Activated naive CD4-positive, alpha-beta T cell treated with anti-CD3 and anti-CD28 coated beads, Interleukin-2, amount 10 ng/mL, durations not matched to agents 7 days and 5 days (primary cell): Measurements from ENCODE around the gene SEMA3A.

Experiments
- CTCF ChIA-PET: fragments of 350-600 bp; sonication (Branson Sonifier 250); formaldehyde crosslinking; loops from one replicate; lab custom pipeline; 2021; ENCODE audit warnings: antibody characterized with exemption; lab: Charles Lee
- DNase-seq: peaks from one replicate; pipeline ENCODE4 v3.0.0-alpha.2; 2020
- H3K27ac Mint-ChIP-seq: one replicate; pipeline ENCODE4 v1.8.0; 2021; ENCODE audit warnings: mild to moderate bottlenecking, moderate library complexity, mixed read lengths
- H3K27me3 Mint-ChIP-seq: one replicate; pipeline ENCODE4 v1.8.0; 2021; ENCODE audit warnings: mild to moderate bottlenecking, mixed read lengths
- H3K36me3 Mint-ChIP-seq: one replicate; pipeline ENCODE4 v1.8.0; 2021; ENCODE audit warnings: mixed read lengths
- H3K4me1 Mint-ChIP-seq: one replicate; pipeline ENCODE4 v1.8.0; 2021; ENCODE audit warnings: mixed read lengths
- H3K4me3 Mint-ChIP-seq: one replicate; pipeline ENCODE4 v1.8.0; 2021; ENCODE audit warnings: mild to moderate bottlenecking, moderate library complexity, mixed read lengths
- H3K9me3 Mint-ChIP-seq: one replicate; pipeline ENCODE4 v1.8.0; 2021; ENCODE audit warnings: mixed read lengths

The SEMA3A gene

DNA sequence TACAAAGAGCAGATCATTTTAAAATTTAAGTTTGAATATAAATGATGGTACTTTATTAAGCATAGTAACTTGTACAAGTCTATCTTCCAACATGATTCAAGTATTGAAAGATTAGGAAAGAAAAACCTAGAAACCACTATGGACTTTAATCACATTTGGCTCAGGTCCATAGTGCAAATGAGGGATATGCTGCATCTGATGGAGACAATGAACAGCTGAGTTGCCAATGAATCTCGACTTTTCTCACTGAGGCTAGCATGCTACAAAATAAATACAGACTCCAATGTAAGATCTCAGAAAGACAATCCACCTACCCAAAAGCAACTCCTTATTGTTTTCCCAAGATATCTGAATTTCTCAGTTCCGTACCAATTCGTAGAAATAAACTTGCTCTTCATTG is 89.8 kb downstream of the SEMA3A start:
- DNase-seq: no peak
- CTCF ChIA-PET: no interaction called here
- no peak overlapping the region for H3K4me3 Mint-ChIP-seq
- H3K36me3 Mint-ChIP-seq: no peaks in the 10 kb centered on the region
- no peaks in the 10 kb centered on the region for H3K9me3 Mint-ChIP-seq
- no peaks in the 10 kb centered on the region for H3K27me3 Mint-ChIP-seq
- no peaks in the 10 kb centered on the region for H3K4me1 Mint-ChIP-seq
- H3K27ac Mint-ChIP-seq: no peak overlapping the region

DNA sequence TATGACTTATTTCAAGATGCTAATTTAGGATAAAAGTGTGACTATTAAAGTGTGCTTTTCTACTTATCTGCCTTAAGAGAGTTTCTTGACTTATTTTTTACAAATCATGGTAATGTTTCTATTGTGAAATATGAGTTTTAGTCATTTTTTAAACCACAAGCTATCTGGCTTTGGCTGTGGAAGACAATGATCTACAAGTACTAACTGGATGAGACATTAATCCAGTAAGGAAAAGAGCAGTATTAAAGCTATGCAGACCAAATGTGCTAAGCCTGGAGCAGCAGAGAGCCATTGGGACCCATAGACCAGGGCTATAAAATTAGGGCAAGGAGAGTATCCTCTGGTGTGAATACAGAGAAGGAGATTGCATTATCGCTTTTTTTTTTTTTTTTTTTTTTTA is 92.4 kb downstream of the SEMA3A start:
- DNase-seq: no peak
- no peak overlapping the region for H3K4me3 Mint-ChIP-seq
- CTCF ChIA-PET: interaction anchor here (0.6 kb wide), 1 partner anchor 74 kb away, joined by 3 read pairs; no protein-coding TSS in a partner anchor
- H3K36me3 Mint-ChIP-seq: no peaks in the 10 kb centered on the region
- no peak overlapping the region for H3K27ac Mint-ChIP-seq
- no peaks in the 10 kb centered on the region for H3K9me3 Mint-ChIP-seq
- no peaks in the 10 kb centered on the region for H3K4me1 Mint-ChIP-seq
- no peaks in the 10 kb centered on the region for H3K27me3 Mint-ChIP-seq

DNA sequence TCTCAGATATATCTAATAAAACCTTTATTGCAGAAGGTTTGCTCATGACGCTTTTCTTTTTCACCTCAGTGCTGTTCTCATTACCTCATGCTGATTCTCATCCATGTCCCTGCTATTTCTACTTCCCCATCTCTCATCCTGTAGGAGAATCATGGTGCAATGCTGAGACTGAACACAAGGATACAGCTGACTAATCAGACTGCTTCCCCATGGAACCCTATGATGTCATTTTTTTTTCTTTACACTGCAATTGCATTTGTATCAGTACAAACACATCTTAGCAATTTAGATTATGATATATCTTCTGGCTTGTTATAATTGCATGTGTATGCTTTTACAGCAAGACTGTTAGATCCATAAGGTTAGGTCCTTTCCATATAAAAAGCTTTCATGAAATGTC is 93.7 kb downstream of the SEMA3A start:
- CTCF ChIA-PET: no interaction called here
- Mint-ChIP-seq H3K4me3 (no peak overlapping the region), H3K27ac (no peak overlapping the region), H3K4me1 (peaks cover 3% of the 10 kb centered on the region), H3K36me3 (no peaks in the 10 kb centered on the region), H3K27me3 (no peaks in the 10 kb centered on the region), H3K9me3 (no peaks in the 10 kb centered on the region)
- no peak for DNase-seq

DNA sequence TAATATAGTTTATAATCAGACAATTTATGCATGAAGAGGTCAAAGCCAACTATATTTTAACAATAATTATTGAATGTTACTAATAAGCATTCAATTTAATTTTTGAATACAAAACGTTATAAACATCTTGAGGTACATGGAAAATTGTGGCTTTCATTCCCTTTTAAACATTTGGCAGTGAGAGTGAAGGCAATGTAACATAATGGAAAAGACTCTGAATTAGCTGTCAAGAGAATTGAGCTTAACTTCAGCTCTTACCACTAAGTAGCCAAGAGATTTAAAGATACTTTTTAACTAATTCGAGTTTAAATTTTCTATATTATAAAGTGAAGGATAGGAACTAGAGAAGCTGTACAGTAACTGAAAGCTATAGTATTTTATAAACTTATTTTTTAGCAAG is 98.6 kb downstream of the SEMA3A start:
- peaks cover 41% of the 10 kb centered on the region for H3K4me1 Mint-ChIP-seq
- H3K27ac Mint-ChIP-seq: no peak overlapping the region
- H3K36me3 Mint-ChIP-seq: peaks cover 12% of the 10 kb centered on the region
- CTCF ChIA-PET: no interaction called here
- DNase-seq: no peak
- no peaks in the 10 kb centered on the region for H3K27me3 Mint-ChIP-seq
- H3K4me3 Mint-ChIP-seq: no peak overlapping the region
- H3K9me3 Mint-ChIP-seq: peaks cover 4% of the 10 kb centered on the region

DNA sequence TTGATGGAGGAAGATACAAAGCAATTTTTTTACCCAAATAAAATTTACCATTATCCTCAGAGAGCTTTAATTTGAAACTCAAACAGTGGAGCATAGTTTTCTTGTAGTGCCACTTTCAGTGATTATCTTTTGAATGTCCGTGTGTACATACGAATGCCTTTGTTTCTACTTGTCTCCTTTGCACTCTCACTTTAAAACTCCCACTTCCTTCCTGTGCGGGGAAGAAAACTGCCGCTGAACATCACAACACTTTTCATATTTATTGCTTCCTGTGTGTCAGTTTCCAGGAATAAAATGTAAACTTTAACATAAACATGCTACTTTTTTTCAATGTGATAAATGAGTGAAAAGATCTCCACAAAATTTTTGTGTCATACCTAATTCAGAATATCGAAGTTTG is 102.4 kb downstream of the SEMA3A start:
- Mint-ChIP-seq H3K27ac (peak overlapping the region; percentile 85), H3K4me1 (peaks cover 56% of the 10 kb centered on the region), H3K4me3 (peak overlapping the region; percentile 65), H3K9me3 (peaks cover 4% of the 10 kb centered on the region), H3K36me3 (peaks cover 14% of the 10 kb centered on the region), H3K27me3 (no peaks in the 10 kb centered on the region)
- DNase-seq: peak; percentile 48
- CTCF ChIA-PET: no interaction called here

DNA sequence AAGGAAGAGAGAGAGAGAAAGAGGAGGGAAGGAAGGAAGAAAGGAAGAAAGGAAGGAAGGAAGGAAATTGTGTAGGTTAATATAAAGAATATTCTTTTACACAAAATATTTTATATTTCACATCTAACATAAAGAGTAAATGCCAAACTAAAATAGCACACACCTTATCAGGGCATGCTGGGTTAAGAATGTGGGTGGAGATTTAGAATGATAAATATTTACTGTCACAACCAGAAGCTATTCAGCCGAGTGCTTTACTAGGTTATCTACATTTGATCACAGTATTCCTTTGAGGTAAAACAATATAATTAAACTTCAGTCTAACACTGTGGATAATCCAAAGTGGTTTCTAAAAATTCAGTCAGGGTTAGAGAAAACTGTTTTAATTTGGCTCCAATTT is 103.3 kb downstream of the SEMA3A start:
- Mint-ChIP-seq H3K4me3 (peak overlapping the region; percentile 55), H3K4me1 (peaks cover 53% of the 10 kb centered on the region), H3K9me3 (peaks cover 4% of the 10 kb centered on the region), H3K36me3 (peaks cover 14% of the 10 kb centered on the region), H3K27ac (peak overlapping the region; percentile 85), H3K27me3 (no peaks in the 10 kb centered on the region)
- DNase-seq: no peak
- CTCF ChIA-PET: no interaction called here

DNA sequence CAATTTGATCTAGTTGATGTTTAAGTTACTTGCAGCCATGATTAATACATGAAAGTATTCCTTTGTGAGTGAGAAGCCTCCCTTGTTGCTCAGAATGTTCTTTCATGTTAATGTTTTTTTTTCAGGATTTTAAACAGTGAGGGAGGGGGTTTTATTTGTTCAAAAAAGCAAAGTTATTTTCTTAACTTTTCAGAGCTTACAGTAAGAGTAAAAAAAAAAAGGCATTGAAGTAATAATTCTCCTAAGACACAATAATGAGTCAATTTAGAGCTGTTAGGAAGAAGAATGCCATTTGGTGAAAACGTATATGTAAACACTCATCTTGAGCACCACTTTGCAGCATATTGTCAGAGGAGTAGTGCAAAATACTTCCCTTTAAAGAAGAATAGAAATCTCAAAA is 105.8 kb downstream of the SEMA3A start:
- Mint-ChIP-seq H3K4me1 (peaks cover 45% of the 10 kb centered on the region), H3K27ac (no peak overlapping the region), H3K27me3 (no peaks in the 10 kb centered on the region), H3K9me3 (peaks cover 4% of the 10 kb centered on the region), H3K4me3 (no peak overlapping the region), H3K36me3 (peaks cover 9% of the 10 kb centered on the region)
- CTCF ChIA-PET: no interaction called here
- no peak for DNase-seq

DNA sequence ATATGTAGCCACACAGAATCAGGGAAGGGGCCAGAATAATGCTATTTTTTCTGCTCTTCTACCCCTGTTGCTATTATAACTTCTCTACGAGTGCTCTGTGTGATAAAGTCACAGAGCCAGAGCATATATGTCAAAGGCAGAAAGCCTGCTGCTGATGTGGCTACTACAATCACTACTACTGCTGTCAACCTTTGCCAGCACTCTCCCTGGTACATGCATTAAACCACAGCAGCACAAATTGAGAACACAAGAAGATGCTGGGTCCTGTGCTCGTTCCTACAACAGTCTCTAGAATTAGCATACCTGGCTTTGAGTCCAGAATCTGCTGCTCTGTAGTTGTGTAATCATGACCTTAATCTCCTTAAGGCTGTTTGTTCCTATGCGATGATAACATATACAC is 108.6 kb downstream of the SEMA3A start:
- no peak for DNase-seq
- Mint-ChIP-seq H3K36me3 (peaks cover 5% of the 10 kb centered on the region), H3K27me3 (no peaks in the 10 kb centered on the region), H3K9me3 (no peaks in the 10 kb centered on the region), H3K4me1 (peaks cover 24% of the 10 kb centered on the region), H3K4me3 (no peak overlapping the region), H3K27ac (no peak overlapping the region)
- CTCF ChIA-PET: no interaction called here

DNA sequence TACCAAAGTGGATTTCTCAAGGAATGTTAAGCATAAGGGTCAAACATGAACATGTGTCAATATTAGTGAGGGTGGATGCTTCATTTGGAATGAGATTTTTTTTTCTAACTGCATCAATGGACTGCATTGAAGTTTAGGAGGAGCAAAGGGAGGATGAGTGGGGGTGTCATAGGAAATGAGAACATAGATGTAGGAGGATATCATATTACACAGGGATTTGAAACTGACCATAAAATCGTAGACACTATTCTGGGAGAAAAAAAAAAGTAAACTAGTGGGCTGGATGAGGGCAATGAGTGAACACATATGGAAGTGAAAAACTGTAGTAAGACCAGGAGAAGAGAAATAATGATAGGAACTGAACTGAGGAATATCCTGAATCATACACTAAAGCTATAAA is 109.4 kb downstream of the SEMA3A start:
- CTCF ChIA-PET: no interaction called here
- Mint-ChIP-seq H3K9me3 (no peaks in the 10 kb centered on the region), H3K36me3 (peaks cover 3% of the 10 kb centered on the region), H3K27me3 (no peaks in the 10 kb centered on the region), H3K4me3 (no peak overlapping the region), H3K4me1 (peaks cover 18% of the 10 kb centered on the region), H3K27ac (no peak overlapping the region)
- no peak for DNase-seq

DNA sequence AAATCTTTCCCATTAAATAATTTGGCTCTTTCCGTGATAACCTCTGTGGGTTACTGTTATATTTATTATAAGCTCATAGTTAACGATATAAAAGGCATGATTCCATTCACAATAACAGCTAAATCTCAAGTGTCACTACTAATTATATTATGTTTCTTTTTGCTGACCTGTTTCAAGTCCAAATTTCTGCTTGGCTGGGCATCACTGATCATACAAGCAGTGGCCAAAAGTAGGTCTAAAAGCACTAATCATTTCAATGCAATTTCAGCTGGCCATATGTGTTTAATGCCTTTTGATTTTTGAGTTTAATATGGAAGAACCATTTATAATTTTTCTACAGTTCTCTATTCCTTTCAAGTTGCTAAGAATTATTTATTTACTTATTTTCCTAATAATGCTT is 110.7 kb downstream of the SEMA3A start:
- CTCF ChIA-PET: no interaction called here
- peaks cover 14% of the 10 kb centered on the region for H3K4me1 Mint-ChIP-seq
- H3K36me3 Mint-ChIP-seq: peaks cover 3% of the 10 kb centered on the region

DNA sequence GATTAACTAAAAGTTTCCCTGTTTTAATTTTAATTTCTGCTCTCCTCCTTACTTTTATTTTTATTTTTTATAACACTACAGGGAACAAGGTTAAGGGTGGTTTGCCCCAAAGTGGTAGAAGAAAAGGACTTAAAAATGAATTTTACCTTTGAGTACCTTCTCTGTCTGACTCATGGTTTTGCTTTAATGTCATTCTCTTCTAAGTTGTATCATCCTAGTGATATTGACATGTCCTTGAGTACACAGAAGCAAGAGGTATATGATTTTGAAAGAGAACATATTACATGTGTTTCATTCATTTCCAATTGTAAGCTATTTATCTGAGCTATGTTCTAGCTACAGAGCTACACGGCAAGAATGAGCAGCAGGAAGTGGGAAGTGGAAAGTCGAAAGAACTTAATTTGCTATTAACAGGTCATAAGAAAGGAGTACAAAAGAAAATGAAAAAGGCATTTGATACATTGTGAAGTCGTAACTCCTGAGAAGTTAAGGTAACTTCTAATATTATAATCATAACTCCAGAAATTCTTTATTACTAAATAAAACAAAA is 112.5 kb downstream of the SEMA3A start:
- Mint-ChIP-seq H3K9me3 (no peaks in the 10 kb centered on the region), H3K36me3 (peaks cover 5% of the 10 kb centered on the region), H3K27me3 (no peaks in the 10 kb centered on the region), H3K4me1 (peaks cover 12% of the 10 kb centered on the region), H3K27ac (peak overlapping the region; percentile 63), H3K4me3 (no peak overlapping the region)
- DNase-seq: no peak
- CTCF ChIA-PET: no interaction called here

More for the DNA sequence above, 110.7 kb downstream of the SEMA3A start:
- Mint-ChIP-seq H3K9me3 (no peaks in the 10 kb centered on the region), H3K4me3 (no peak overlapping the region), H3K27me3 (no peaks in the 10 kb centered on the region), H3K27ac (no peak overlapping the region)
- no peak for DNase-seq

DNA sequence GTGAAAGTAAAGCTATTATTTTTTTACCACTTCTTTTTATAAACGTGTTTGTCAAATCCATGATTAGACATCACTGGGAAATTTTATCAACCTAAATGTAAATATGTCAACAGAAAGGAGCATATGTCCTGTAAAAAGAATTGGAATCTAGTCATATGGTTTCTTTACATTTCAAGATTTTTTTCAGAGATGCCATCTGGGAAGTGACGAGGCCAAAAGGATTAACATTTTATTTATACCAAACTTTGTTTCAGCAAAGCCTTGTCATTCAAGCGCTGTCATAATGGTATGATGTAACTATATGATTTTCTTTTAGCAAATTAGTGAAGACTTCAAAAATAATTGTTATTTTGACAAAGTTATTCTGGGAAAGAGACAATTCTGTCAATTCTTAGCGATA is 117.3 kb downstream of the SEMA3A start:
- Mint-ChIP-seq H3K9me3 (no peaks in the 10 kb centered on the region), H3K27me3 (no peaks in the 10 kb centered on the region), H3K4me3 (no peak overlapping the region), H3K27ac (no peak overlapping the region), H3K36me3 (peaks cover 7% of the 10 kb centered on the region), H3K4me1 (peaks cover 34% of the 10 kb centered on the region)
- no peak for DNase-seq
- CTCF ChIA-PET: no interaction called here

DNA sequence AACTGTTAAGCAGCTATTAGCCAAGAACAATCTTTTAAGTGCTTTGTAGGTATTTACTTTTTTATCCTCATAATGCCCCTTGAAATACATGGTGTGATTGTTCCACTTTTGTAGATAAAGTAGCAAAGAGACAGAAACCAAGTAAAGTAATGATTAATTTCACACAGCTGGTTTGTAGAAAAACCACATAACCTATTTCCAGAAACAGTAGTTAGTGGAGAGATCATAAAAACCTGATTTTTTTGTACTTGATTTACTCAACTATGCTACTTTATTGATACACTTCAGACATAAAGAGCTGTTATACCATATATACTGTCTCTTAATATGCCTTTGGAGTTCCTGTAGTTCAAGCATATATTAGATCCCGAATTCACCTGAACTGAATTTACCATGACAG is 118.4 kb downstream of the SEMA3A start:
- no peaks in the 10 kb centered on the region for H3K9me3 Mint-ChIP-seq
- peaks cover 30% of the 10 kb centered on the region for H3K4me1 Mint-ChIP-seq
- H3K36me3 Mint-ChIP-seq: peaks cover 4% of the 10 kb centered on the region
- peak overlapping the region; percentile 19 for H3K27ac Mint-ChIP-seq
- no peaks in the 10 kb centered on the region for H3K27me3 Mint-ChIP-seq
- H3K4me3 Mint-ChIP-seq: no peak overlapping the region
- CTCF ChIA-PET: no interaction called here
- no peak for DNase-seq

DNA sequence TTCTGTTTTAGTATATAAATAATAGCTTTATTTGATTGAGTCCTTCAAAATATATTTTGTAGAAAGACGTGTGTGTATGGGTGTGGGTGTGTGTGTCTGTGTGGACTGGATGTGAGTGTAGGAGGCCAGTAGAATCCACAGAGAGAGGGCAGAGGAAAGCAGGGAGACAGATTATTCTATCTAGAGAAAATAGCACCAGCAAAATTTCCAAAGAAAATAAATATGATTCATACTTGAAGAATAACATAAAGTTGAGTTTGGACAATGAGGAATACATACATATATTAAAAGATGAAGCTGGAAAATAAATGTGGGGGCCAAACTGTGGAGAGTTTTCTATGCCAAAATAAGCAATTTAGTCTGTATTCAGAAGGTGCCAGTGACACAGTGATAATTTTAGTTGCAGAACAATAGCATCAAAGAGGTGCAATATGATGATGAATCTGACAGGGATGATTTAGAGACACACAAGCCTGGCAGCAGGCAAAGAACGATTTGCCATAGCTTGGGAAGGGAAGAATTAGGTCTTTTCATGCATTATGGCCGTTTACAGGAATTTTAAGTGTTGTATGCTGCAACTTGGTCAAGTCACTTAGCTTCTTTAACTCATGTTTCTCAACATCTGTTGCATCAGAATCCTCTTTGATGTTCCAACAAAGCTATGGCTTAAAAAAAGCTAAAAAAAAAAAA is 121.3 kb downstream of the SEMA3A start:
- peaks cover 38% of the 10 kb centered on the region for H3K4me1 Mint-ChIP-seq
- H3K9me3 Mint-ChIP-seq: no peaks in the 10 kb centered on the region
- H3K36me3 Mint-ChIP-seq: peaks cover 3% of the 10 kb centered on the region
- no peak overlapping the region for H3K4me3 Mint-ChIP-seq
- H3K27ac Mint-ChIP-seq: no peak overlapping the region
- CTCF ChIA-PET: no interaction called here
- DNase-seq: no peak
- no peaks in the 10 kb centered on the region for H3K27me3 Mint-ChIP-seq

DNA sequence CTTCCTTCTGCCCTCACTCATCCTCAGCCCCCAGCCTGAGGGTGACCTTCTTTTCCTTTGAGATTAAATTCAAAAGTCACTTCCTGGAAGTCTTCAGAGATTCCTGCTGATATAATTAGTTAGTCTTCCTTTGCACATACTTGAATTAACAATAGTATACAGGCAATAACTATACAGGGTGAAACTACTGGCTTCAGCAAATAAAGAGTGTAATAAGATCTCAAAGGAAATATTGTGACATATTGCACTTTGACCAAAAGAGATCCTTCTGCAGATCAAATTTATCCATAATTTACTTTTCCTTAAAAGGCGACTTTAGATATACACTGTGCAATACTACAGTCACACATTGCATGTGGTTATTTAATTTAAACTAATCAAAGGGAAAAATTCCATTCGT is 123.8 kb downstream of the SEMA3A start:
- peaks cover 23% of the 10 kb centered on the region for H3K4me1 Mint-ChIP-seq
- H3K36me3 Mint-ChIP-seq: peaks cover 2% of the 10 kb centered on the region
- no peaks in the 10 kb centered on the region for H3K9me3 Mint-ChIP-seq
- DNase-seq: no peak
- H3K27me3 Mint-ChIP-seq: no peaks in the 10 kb centered on the region
- H3K4me3 Mint-ChIP-seq: no peak overlapping the region
- no peak overlapping the region for H3K27ac Mint-ChIP-seq
- CTCF ChIA-PET: no interaction called here
